Measurements from ENCODE around the gene IGFBPL1.

- TF ChIP-seq CTCF (IDR thresholded peaks at IDR 0.05 in 8 of 11, conservative IDR thresholded peaks at IDR 0.05 in 3 of 11), result no peak
- no peak for TF ChIP-seq POLR2A (IDR thresholded peaks at IDR 0.05)
These were observed 2.6 kb downstream of the IGFBPL1 start for GRCh38 chr9:38421498-38422211.

All from spleen (tissue), 7 donors.